ENCODE results near the gene NPPC. TPM values are rescaled to one million over a fixed set of nuclear protein-coding genes. Genes with fewer than 3 reads are reported as not detected.

Gene NPPC
- polyA plus RNA-seq, 1 donor from 2014 or later, result 2.7 TPM

GRCh38 chr2:231939022-231939421, 12.8 kb upstream of the NPPC start:
- H4K20me1 ChIP-seq (ENCODE audit: insufficient read depth), result no peaks in the 10 kb centered on the region
- no peaks in the 10 kb centered on the region for H3F3A ChIP-seq (ENCODE audit: insufficient read depth, low read length, poor library complexity, severe bottlenecking)
- H3K79me2 ChIP-seq (replicated peaks; ENCODE audit: insufficient read depth, low read length), result no peaks in the 10 kb centered on the region
- no peak overlapping the region for H3K4me2 ChIP-seq (ENCODE audit: low read length)
- H3K36me3 ChIP-seq (ENCODE audit: insufficient read depth, low read length), result no peaks in the 10 kb centered on the region
- H2AFZ ChIP-seq (ENCODE audit: low read depth, low read length), result no peak overlapping the region
- H3K4me3 ChIP-seq (ENCODE audit: low read length), result no peak overlapping the region
- no peaks in the 10 kb centered on the region for H3K9me2 ChIP-seq (ENCODE audit: insufficient read depth, low read length)
- H3K27me3 ChIP-seq (ENCODE audit: insufficient read depth, low read depth, low read length), result no peaks in the 10 kb centered on the region
- TF ChIP-seq CTCF (IDR thresholded peaks at IDR 0.05; ENCODE audit: poor library complexity, severe bottlenecking), result no peak
- no peak for TF ChIP-seq REST (IDR thresholded peaks at IDR 0.05; ENCODE audit: borderline replicate concordance)
- no peak for TF ChIP-seq POLR2AphosphoS5 (IDR thresholded peaks at IDR 0.05)
- TF ChIP-seq EP300 (conservative IDR thresholded peaks at IDR 0.05; ENCODE audit: poor library complexity, severe bottlenecking), result no peak
- no peak for TF ChIP-seq SMC3 (conservative IDR thresholded peaks at IDR 0.05; ENCODE audit: poor library complexity)
- TF ChIP-seq RAD21 (conservative IDR thresholded peaks at IDR 0.05), result no peak
- no peak for TF ChIP-seq EZH2 (IDR thresholded peaks at IDR 0.05; ENCODE audit: borderline replicate concordance, insufficient read depth, low read length, poor library complexity, severe bottlenecking)
- no peak for TF ChIP-seq MXI1 (conservative IDR thresholded peaks at IDR 0.05; ENCODE audit: poor library complexity, severe bottlenecking)
- TF ChIP-seq TAF1 (IDR thresholded peaks at IDR 0.05; ENCODE audit: low read depth), result no peak
- H3K9me3 ChIP-seq (ENCODE audit: low read length), result no peaks in the 10 kb centered on the region
- no peak overlapping the region for H3K9ac ChIP-seq (ENCODE audit: low read length)
- no peak overlapping the region for H3K27ac ChIP-seq (ENCODE audit: low read length)

- Histone ChIP-seq H3K27me3 (ENCODE audit: insufficient read depth, low read depth, low read length) (no peaks in the 10 kb centered on the region), H3F3A (ENCODE audit: insufficient read depth, low read length, poor library complexity, severe bottlenecking) (no peaks in the 10 kb centered on the region), H2AFZ (ENCODE audit: low read depth, low read length) (no peak overlapping the region), H3K36me3 (ENCODE audit: insufficient read depth, low read length) (no peaks in the 10 kb centered on the region), H3K9me2 (ENCODE audit: insufficient read depth, low read length) (no peaks in the 10 kb centered on the region), H3K4me2 (ENCODE audit: low read length) (no peak overlapping the region), H3K9ac (ENCODE audit: low read length) (no peak overlapping the region), H3K4me3 (ENCODE audit: low read length) (no peak overlapping the region), H3K79me2 (replicated peaks; ENCODE audit: insufficient read depth, low read length) (no peaks in the 10 kb centered on the region), H4K20me1 (ENCODE audit: insufficient read depth) (no peaks in the 10 kb centered on the region), H3K9me3 (ENCODE audit: low read length) (no peaks in the 10 kb centered on the region), H3K27ac (ENCODE audit: low read length) (no peak overlapping the region)
- no peak for TF ChIP-seq REST (IDR thresholded peaks at IDR 0.05; ENCODE audit: borderline replicate concordance)
- no peak for TF ChIP-seq RAD21 (conservative IDR thresholded peaks at IDR 0.05)
- TF ChIP-seq CTCF (IDR thresholded peaks at IDR 0.05; ENCODE audit: poor library complexity, severe bottlenecking), result no peak
- no peak for TF ChIP-seq MXI1 (conservative IDR thresholded peaks at IDR 0.05; ENCODE audit: poor library complexity, severe bottlenecking)
- no peak for TF ChIP-seq SMC3 (conservative IDR thresholded peaks at IDR 0.05; ENCODE audit: poor library complexity)
- TF ChIP-seq TAF1 (IDR thresholded peaks at IDR 0.05; ENCODE audit: low read depth), result no peak
- TF ChIP-seq EP300 (conservative IDR thresholded peaks at IDR 0.05; ENCODE audit: poor library complexity, severe bottlenecking), result no peak
- no peak for TF ChIP-seq POLR2AphosphoS5 (IDR thresholded peaks at IDR 0.05)
- TF ChIP-seq EZH2 (IDR thresholded peaks at IDR 0.05; ENCODE audit: borderline replicate concordance, insufficient read depth, low read length, poor library complexity, severe bottlenecking), result no peak
Observed at GRCh38 chr2:231937057-231937456, 10.9 kb upstream of the NPPC start.
